ENCODE results near the gene VCAN. TPM values are rescaled to one million over a fixed set of nuclear protein-coding genes. Genes with fewer than 3 reads are reported as not detected.

VCAN gene
- total and polyA plus RNA-seq, 2 of the 8 experiments (the other 6 are each of a cell fraction or from before 2014, with no cell fraction given) = 146 to 404 TPM

GRCh38 chr5:83469075-83469474, 2.5 kb upstream of the VCAN start:
- POLR2A ChIA-PET (ENCODE audit: partially characterized antibody) = no interaction called here
- no peaks in the 10 kb centered on the region for H3K27me3 ChIP-seq (replicated peaks in 1 of 4; ENCODE audit: control insufficient read depth in 3 of 4, extremely low read depth in 1 of 4, insufficient read depth in 3 of 4, low read length in 3 of 4)

More at GRCh38 chr5:83469075-83469474, 2.5 kb upstream of the VCAN start:
- Histone ChIP-seq H4K5ac (ENCODE audit: insufficient read length, low read depth, low read length) (no peak overlapping the region), H3K36me3 (ENCODE audit: control insufficient read depth in 2 of 4, insufficient read depth in 4 of 4, low read length in 3 of 4) (no peaks in the 10 kb centered on the region), H2BK5ac (ENCODE audit: low read depth, low read length) (no peak overlapping the region), H3K4ac (replicated peaks; ENCODE audit: insufficient read length, low read depth, low read length) (no peak overlapping the region), H3K56ac (replicated peaks; ENCODE audit: insufficient read length, low read depth, low read length) (no peak overlapping the region), H3K9me3 (ENCODE audit: insufficient read depth in 2 of 2, low read depth in 1 of 2, low read length in 1 of 2) (no peaks in the 10 kb centered on the region), H4K91ac (replicated peaks; ENCODE audit: insufficient read length, low read length) (no peak overlapping the region), H3K79me2 (ENCODE audit: control insufficient read depth in 1 of 2, insufficient read depth in 2 of 2, low read length in 2 of 2) (peaks cover 0 to 11% of the 10 kb centered on the region in 2 experiments; a peak in 3 of 4 replicates), H3K14ac (ENCODE audit: insufficient read length) (no peak overlapping the region), H3K23me2 (ENCODE audit: low read depth, low read length) (peaks cover 12% of the 10 kb centered on the region), H4K8ac (ENCODE audit: extremely low read depth, insufficient read depth, low read length) (no peak overlapping the region), H2AFZ (ENCODE audit: low read length) (no peak overlapping the region), H4K20me1 (replicated peaks in 1 of 2; ENCODE audit: control insufficient read depth in 1 of 2, insufficient read depth in 2 of 2, low read length in 2 of 2) (no peaks in the 10 kb centered on the region), H3K4me2 (ENCODE audit: insufficient read depth in 1 of 2, low read depth in 2 of 2, low read length in 2 of 2) (no peak overlapping the region), H3K79me1 (ENCODE audit: low read depth, low read length) (no peaks in the 10 kb centered on the region), H2BK120ac (replicated peaks; ENCODE audit: low read depth, low read length) (no peak overlapping the region), H2BK15ac (ENCODE audit: low read length) (no peak overlapping the region), H3K23ac (ENCODE audit: insufficient read length) (no peak overlapping the region), H3K9ac (replicated peaks in 1 of 4; ENCODE audit: extremely low read depth in 1 of 4, low read depth in 3 of 4, low read length in 3 of 4) (no peak overlapping the region), H3K4me1 (replicated peaks in 1 of 4; ENCODE audit: control insufficient read depth in 3 of 4, insufficient read depth in 4 of 4, low read length in 3 of 4) (peaks cover 2 to 31% (median 10%) of the 10 kb centered on the region in 4 experiments; a peak in 5 of 7 replicates), H2BK12ac (ENCODE audit: low read depth, low read length) (no peak overlapping the region), H3K4me3 (ENCODE audit: extremely low read depth in 1 of 4, insufficient read depth in 2 of 4, low read depth in 3 of 4, low read length in 4 of 4) (no peak overlapping the region; a peak in 1 of 8 replicates), H2AK5ac (ENCODE audit: low read depth, low read length) (no peak overlapping the region), H2BK20ac (ENCODE audit: low read length) (no peak overlapping the region), H3K27ac (ENCODE audit: low read depth, low read length) (no peak overlapping the region), H3K18ac (ENCODE audit: extremely low read depth, low read length) (no peak overlapping the region)
- FAIRE-seq (no peak), DNase-seq (ENCODE audit: low read depth in 1 of 2, low spot score in 2 of 2) (no peak)
- CTCF ChIA-PET (ENCODE audit: partially characterized antibody) = interaction anchor here (0.8 to 1.6 kb wide), 2 partner anchors 39 to 92 kb away, joined by 4 to 5 read pairs; no protein-coding TSS in a partner anchor
- no peak for TF ChIP-seq ASH2L (IDR thresholded peaks at IDR 0.05; ENCODE audit: low read length)

Data from H1 (cell line).